Gastroesophageal sphincter (tissue), 4 donors: ENCODE measurements around the gene ZCWPW1. TPM values are rescaled to one million over a fixed set of nuclear protein-coding genes. Genes with fewer than 3 reads are reported as not detected.
"Not testable (repeated sequence)": the region's sequence is repeated elsewhere in the genome, so short reads cannot be mapped to it uniquely, and the experiment has no call there.

Experiments used
- ATAC-seq: fragments of 150-250 bp; one replicate; pipeline ENCODE4 v1.9.1; 2016; ENCODE audit warnings: mild to moderate bottlenecking, moderate library complexity
- H3K27ac ChIP-seq, 4 donors: fragments of 200-600 bp; sonication (generic) in 3 of 4; 1 replicate in 3 of 4; 2 replicates in 1 of 4; pipeline ENCODE4 v1.5.1; 2016 to 2019
- H3K27me3 ChIP-seq: fragments of 200-600 bp; sonication (generic); one replicate; pipeline ENCODE4 v1.5.1; 2019
- H3K36me3 ChIP-seq, 2 donors: fragments of 200-600 bp; sonication (generic); one replicate each; pipeline ENCODE4 v1.5.1; 2019; ENCODE audit warnings: control low read depth in 1 of 2
- H3K4me1 ChIP-seq, 3 donors: fragments of 200-600 bp; sonication (generic); 1 replicate in 2 of 3; 2 replicates in 1 of 3; pipeline ENCODE4 v1.5.1; 2016 to 2019; ENCODE audit warnings: control low read depth in 2 of 3
- H3K4me3 ChIP-seq, 2 donors: fragments of 200-600 bp; sonication (generic); one replicate each; pipeline ENCODE4 v1.5.1; 2019; ENCODE audit warnings: mild to moderate bottlenecking in 1 of 2, moderate library complexity in 1 of 2
- H3K9me3 ChIP-seq, 3 donors: fragments of 200-600 bp; sonication (generic); one replicate each; pipeline ENCODE4 v1.5.1; 2017 to 2019; ENCODE audit warnings: control low read depth in 2 of 3
- EP300 ChIP-seq: sonication (generic); formaldehyde crosslinking; IDR thresholded peaks from one replicate; pipeline ENCODE4 v1.6.1; 2017; ENCODE audit warnings: antibody characterized with exemption, mild to moderate bottlenecking
- POLR2A ChIP-seq, 2 donors: fragments of 450-650 bp; IDR thresholded peaks; one replicate each; pipeline ENCODE4 v1.6.1; 2017; ENCODE audit warnings: antibody characterized with exemption in 2 of 2, mild to moderate bottlenecking in 2 of 2, moderate library complexity in 1 of 2
- POLR2AphosphoS5 ChIP-seq: sonication (generic); formaldehyde crosslinking; IDR thresholded peaks from one replicate; pipeline ENCODE4 v1.6.1; 2017; ENCODE audit warnings: antibody characterized with exemption
- WGBS, 2 donors: methylation state at CpG; one replicate each; pipeline ENCODE4 v1.1.5; 2018; ENCODE audit warnings: low coverage in 1 of 2; 5-methylcytosine and 5-hydroxymethylcytosine counted together
- total RNA-seq, 4 donors: library from RNA; depleted of rRNA; stranded (reverse); fragments of >200 nt; gene quantifications; one replicate each; pipeline ENCODE4 v1.1.0, GENCODE V29; 2016
- TF ChIP-seq, protein P1 (sequence below), 4 experiments: fragments of 200-600 bp in 2 of 4; fragments of 450-650 bp in 2 of 4; sonication (generic) in 1 of 4; IDR thresholded peaks; one replicate each; pipeline ENCODE4 v1.5.1; 2017 to 2019; ENCODE audit warnings: antibody characterized with exemption in 4 of 4, mild to moderate bottlenecking in 2 of 4, moderate library complexity in 2 of 4

ZCWPW1 gene
- total RNA-seq, 4 donors from 2014 or later, result 4.9 to 8.2 (median 5.8) TPM

GRCh38 chr7:100457033-100457432 lies 28.5 kb upstream of the ZCWPW1 start:
- Histone ChIP-seq H3K9me3 (no peaks in the 10 kb centered on the region), H3K27ac (no peak overlapping the region), H3K4me3 (no peak overlapping the region), H3K36me3 (peaks cover 0 to 28% of the 10 kb centered on the region in 2 donors), H3K27me3 (no peaks in the 10 kb centered on the region), H3K4me1 (no peaks in the 10 kb centered on the region)
- no peak for ATAC-seq
- 91 to 100% methylated on average over 3 to 6 of the region's 6 CpGs for WGBS, 2 donors
- TF ChIP-seq, protein P1, sequence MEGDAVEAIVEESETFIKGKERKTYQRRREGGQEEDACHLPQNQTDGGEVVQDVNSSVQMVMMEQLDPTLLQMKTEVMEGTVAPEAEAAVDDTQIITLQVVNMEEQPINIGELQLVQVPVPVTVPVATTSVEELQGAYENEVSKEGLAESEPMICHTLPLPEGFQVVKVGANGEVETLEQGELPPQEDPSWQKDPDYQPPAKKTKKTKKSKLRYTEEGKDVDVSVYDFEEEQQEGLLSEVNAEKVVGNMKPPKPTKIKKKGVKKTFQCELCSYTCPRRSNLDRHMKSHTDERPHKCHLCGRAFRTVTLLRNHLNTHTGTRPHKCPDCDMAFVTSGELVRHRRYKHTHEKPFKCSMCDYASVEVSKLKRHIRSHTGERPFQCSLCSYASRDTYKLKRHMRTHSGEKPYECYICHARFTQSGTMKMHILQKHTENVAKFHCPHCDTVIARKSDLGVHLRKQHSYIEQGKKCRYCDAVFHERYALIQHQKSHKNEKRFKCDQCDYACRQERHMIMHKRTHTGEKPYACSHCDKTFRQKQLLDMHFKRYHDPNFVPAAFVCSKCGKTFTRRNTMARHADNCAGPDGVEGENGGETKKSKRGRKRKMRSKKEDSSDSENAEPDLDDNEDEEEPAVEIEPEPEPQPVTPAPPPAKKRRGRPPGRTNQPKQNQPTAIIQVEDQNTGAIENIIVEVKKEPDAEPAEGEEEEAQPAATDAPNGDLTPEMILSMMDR (IDR thresholded peaks at IDR 0.05), result no peak
- no peak for TF ChIP-seq POLR2A (IDR thresholded peaks at IDR 0.05)
- TF ChIP-seq POLR2AphosphoS5, result no peak

GRCh38 chr7:100456562-100456961 lies 28.1 kb upstream of the ZCWPW1 start:
- 59 to 77% methylated on average over 4 to 5 of the region's 14 CpGs for WGBS, 2 donors
- Histone ChIP-seq H3K27me3 (no peaks in the 10 kb centered on the region), H3K9me3 (no peaks in the 10 kb centered on the region), H3K36me3 (peaks cover 0 to 27% of the 10 kb centered on the region in 2 donors), H3K4me3 (no peak overlapping the region), H3K27ac (no peak overlapping the region), H3K4me1 (no peaks in the 10 kb centered on the region)
- ATAC-seq, result no peak
- TF ChIP-seq EP300 (no peak), POLR2AphosphoS5 (no peak), POLR2A (IDR thresholded peaks at IDR 0.05) (no peak)
- TF ChIP-seq, protein P1 (IDR thresholded peaks at IDR 0.05), result no peak

- Histone ChIP-seq H3K27ac (no peak overlapping the region), H3K4me3 (no peak overlapping the region), H3K36me3 (peaks cover 0 to 13% of the 10 kb centered on the region in 2 donors), H3K4me1 (peaks cover 0 to 8% (median 0%) of the 10 kb centered on the region in 3 donors), H3K27me3 (no peaks in the 10 kb centered on the region), H3K9me3 (no peaks in the 10 kb centered on the region)
- WGBS, 2 donors, result 90 to 92% methylated on average over 2 to 3 of the region's 3 CpGs
- no peak for TF ChIP-seq POLR2AphosphoS5
- TF ChIP-seq, protein P1 (IDR thresholded peaks at IDR 0.05), result no peak
- TF ChIP-seq POLR2A (IDR thresholded peaks at IDR 0.05), result no peak
- TF ChIP-seq EP300, result no peak
- no peak for ATAC-seq
Measured at GRCh38 chr7:100455206-100455605, 26.7 kb upstream of the ZCWPW1 start.

GRCh38 chr7:100453854-100454253 lies 25.4 kb upstream of the ZCWPW1 start:
- H3K27ac ChIP-seq, H3K4me3 ChIP-seq, H3K27me3 ChIP-seq, ATAC-seq, H3K9me3 ChIP-seq, H3K36me3 ChIP-seq: not testable (repeated sequence)
- H3K4me1 ChIP-seq, result peaks cover 0 to 21% (median 3%) of the 10 kb centered on the region in 3 donors
- no CpG with 5 or more reads among the region's 8 CpGs for WGBS, 2 donors

DNA sequence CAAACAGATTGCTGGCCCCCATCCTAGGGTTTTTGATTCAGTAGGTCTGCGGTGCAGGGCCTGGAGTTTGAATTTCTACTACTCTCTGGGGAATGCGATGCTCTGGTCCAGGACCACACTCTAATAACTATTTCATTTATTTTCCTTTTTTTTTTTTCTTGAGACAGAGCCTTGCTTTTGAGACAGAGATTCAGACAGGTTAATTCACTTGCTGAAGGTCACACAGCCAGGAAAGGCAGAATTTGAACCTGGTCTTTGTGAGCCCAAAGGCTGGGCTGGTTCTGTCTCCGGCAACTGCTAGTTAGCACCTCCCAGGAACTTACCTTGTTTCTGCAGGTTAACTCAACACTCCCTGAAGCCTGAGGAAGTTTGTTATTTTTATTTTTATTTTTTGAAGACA lies 24.0 kb upstream of the ZCWPW1 start:
- WGBS, 2 donors, result 90 to 96% methylated on average over 2 to 3 of the region's 3 CpGs
- Histone ChIP-seq H3K36me3 (peaks cover 0 to 5% of the 10 kb centered on the region in 2 donors), H3K27ac (no peak overlapping the region), H3K27me3 (no peaks in the 10 kb centered on the region), H3K4me1 (peaks cover 0 to 21% (median 3%) of the 10 kb centered on the region in 3 donors), H3K9me3 (no peaks in the 10 kb centered on the region), H3K4me3 (no peak overlapping the region)
- TF ChIP-seq, protein P1 (IDR thresholded peaks at IDR 0.05), result no peak
- TF ChIP-seq POLR2A (IDR thresholded peaks at IDR 0.05) (no peak), POLR2AphosphoS5 (no peak), EP300 (no peak)
- no peak for ATAC-seq
